ENCODE measurements around the gene AURKB. TPM values are rescaled to one million over a fixed set of nuclear protein-coding genes. Genes with fewer than 3 reads are reported as not detected.
A peak's percentile ranks its signal among the peaks of the same experiment; 100 is the strongest.
"Not testable (repeated sequence)": the region's sequence is repeated elsewhere in the genome, so short reads cannot be mapped to it uniquely, and the experiment has no call there.

AURKB gene
- total RNA-seq, 1 donor from 2014 or later, result 1.2 TPM

DNA sequence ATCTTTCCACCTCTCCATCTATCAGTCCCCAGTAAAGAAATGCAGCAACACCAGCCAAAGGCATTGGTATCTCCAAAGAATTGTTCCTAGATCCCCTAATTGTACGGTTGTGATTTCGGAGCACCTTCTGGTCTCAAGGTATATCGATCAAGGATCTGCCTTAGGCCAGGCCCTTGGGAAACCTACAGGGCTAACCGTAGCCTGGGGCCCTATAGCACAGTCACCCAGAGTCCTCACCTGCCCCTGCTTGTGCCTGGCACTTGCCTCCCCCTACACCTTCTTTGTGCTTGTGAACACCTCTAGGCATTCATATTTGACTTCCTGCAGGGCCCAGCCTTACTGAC lies 16.8 kb upstream of the AURKB start:
- no peak for DNase-seq (ENCODE audit: missing footprints)
- intact Hi-C loops (cut with DNase I), result no loop called here
- ATAC-seq, result no peak

DNA sequence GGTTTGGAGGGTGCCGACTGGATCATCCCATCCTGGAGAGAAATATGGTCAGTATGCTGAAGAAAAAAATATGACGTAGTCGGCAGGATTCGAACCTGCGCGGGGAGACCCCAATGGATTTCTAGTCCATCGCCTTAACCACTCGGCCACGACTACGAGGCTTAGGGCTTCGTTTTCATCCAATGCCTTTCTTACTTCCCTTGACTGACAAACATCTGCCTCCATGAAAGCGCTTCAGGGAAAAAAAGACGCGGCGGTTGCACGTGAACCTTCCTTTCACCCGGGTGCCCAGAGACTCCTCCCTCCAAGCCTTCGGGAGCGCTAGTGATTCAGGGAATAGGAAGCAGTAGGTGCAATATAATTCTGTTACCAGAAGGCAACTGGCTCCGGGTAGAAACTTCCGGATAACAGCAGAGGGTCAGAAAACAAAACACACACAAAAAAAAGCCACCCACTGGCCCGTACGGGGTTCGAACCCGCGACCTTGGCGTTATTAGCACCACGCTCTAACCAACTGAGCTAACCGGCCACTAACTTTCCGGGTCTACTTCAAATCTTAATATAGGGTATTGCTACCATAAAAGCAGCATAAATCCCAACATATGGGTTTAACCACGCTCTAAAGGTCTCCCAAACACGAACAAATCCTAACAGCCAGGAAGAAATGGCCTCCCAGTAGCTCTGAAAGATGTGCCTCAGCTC lies 16.3 kb upstream of the AURKB start:
- DNase-seq (ENCODE audit: missing footprints) (peak; percentile 76), ATAC-seq (peak; percentile 8)
- intact Hi-C loops (cut with DNase I), result no loop called here

DNA sequence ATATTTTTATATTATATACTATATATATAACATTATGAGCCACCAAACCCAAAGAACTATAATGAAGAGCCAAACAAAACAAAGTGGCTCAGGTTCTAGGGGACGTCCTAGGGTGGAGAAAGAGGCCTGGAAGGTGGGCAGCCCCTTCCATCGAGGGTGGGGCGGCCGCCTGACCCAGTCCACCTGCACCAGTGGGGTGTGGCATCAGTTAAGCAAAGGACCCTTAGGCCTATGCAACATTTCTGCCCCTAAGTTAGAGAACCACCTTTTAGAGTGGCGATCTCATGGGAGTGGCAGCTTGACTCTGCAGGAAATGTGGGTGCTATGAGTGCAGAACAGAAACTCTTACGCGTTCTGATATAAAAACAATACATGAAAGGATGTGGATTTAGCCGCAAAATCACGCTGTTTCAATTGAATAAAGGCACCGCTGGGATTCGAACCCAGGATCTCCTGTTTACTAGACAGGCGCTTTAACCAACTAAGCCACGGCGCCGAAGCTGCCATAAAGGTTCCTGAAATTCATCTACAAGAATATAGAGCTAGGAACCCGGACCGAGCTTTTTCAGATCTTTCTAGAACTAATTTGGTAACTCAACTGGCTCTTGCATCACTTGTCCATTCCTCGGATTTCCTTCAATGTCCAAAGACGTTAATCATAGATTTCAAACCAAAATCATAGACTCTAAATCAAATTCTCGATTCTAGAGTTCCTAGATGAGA lies 15.6 kb upstream of the AURKB start:
- no peak for ATAC-seq

DNA sequence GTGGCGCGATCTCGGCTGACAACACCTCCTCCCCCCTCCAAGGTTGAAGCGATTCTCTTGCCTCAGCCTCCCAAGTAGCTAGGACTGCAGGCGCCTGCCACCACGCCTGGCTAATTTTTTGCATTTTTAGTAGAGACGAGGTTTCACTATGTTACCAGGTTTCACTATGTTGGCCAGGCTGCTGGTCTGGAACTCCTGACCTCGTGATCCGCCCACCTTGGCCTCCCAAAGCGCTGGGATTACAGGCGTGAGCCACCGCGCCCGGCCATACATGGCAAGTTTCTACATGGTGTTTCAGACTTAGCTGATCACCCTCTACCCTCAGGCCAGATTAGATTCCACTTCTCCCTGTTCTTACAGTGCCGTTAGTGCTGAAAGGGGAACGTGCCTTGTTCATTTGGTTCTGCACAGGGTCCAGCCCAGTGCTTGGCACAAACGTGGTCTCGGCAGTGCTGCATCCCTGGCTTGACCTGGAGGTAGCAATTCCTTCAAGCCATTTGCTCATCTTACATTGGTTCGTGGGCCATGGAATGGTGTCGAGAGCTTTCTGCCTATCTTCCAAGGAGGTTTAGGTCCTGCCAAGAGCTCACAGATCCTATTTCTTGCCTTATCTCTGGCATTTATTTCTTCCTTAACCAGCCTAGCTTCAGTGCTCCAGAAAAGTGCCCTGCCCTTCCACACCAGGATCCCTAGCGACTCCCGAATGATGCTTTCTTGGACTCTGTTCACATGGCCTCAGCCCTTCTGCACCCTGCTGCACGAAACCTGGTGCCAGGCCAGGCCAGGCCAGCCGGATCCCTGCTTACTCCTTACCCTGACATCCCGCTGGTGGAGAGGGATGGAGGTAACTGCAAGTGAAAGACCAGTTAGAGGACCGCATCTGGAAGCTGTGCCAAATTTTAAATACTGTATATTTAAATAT lies 14.8 kb upstream of the AURKB start:
- no peak for DNase-seq (ENCODE audit: missing footprints)
- no peak for ATAC-seq
- intact Hi-C loops (cut with DNase I), result no loop called here

More for the DNA sequence above, 15.6 kb upstream of the AURKB start:
- intact Hi-C loops (cut with DNase I), result no loop called here
- no peak for DNase-seq (ENCODE audit: missing footprints)

DNA sequence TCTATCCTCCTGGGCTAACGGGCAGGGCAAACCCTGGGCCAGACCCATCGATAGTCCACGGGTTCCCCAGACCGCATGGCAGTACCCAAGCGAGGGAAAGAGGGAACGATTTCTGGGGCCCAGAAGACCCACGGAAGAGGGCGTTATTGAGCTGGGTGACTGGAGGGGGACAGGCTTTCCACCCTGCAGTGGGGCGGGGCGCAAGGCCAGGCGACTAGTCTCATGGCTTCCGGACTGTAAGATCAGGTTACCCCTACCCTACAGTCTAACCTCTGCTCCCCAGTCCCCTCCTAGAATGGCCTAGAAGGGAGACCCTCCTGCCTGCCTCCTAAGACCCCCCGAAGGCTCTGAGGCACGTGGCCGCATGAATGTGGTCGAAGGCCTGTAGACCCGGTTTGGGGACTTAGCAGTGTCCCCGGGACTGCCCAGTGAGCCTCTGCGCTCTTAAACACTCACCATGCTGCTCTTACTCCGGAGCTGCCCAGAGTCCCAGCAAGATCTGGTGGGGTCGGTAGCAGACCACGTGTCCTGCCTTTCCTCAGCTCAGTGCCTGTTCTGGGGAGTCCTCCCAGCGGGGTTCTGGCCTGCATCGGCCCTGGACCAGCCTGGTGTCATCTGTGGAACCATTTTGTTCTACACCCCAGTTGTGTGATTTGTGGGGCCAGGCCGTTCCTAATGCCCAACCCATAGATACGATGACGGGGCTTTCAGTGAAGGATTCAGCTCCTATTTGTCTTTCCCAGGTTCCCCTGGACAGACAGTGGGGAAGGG lies 13.2 kb upstream of the AURKB start:
- peak; percentile 81 for DNase-seq (ENCODE audit: missing footprints)
- ATAC-seq, result peak; percentile 6
- intact Hi-C loops (cut with DNase I), result loop anchor here (2.0 kb wide), 1 partner anchor 105 kb away; the partner anchor contains the start of gene ALOXE3

DNA sequence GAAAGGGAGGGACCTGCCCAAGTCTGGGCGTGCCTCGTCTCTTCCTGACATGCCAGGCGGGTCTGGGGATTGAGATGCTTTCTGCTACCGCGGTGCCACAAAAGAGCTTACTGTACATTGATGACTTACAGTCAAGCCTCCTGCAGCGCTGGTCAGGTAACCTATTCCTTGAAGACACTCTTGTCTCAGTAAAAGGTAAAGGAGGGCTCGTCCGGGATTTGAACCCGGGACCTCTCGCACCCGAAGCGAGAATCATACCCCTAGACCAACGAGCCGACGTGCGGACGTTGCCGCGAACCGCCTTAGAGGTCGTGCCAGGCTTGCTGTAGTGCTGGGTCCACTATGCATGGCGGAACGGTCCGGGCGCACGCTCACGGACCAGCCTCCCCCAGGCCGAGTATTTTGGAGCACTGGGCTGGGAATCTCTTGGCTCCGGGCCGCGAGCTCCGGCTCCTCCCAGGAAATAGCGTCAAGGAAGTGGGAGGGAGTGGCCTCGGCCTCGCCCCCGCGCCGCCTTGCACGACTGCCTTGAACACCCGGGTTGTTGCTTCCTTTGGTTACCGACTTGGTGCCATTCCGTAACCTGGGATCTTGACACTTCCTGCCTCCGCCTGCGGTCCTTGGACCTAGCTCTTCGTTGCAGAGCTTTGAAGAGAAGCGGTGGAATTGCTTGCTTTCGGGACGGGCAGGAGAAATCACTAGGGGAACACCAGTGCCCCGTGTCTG lies 12.4 kb upstream of the AURKB start:
- peak; percentile 75 for ATAC-seq

DNA sequence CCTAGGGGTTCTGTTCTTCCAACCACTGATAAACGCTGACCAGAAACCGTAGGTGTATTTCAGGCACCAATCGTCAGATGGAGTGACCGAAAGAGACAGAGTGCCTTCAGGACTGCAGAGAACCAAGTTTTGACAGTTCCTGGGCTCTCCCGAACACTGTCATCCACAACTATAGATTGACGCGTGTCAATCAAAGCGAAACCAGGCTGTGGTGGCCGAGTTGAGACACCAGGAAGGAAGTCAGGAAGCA lies 11.9 kb upstream of the AURKB start:
- intact Hi-C loops (cut with DNase I), result loop anchor here (1.0 to 2.0 kb wide), 2 partner anchors 27 to 104 kb away; partner anchors contain the start of genes ALOXE3 and PFAS
- no peak for ATAC-seq

More for the DNA sequence above, 12.4 kb upstream of the AURKB start:
- peak; percentile 97 for DNase-seq (ENCODE audit: missing footprints)
- intact Hi-C loops (cut with DNase I), result loop anchor here (1.0 to 2.0 kb wide), 2 partner anchors 27 to 104 kb away; partner anchors contain the start of genes ALOXE3 and PFAS

DNA sequence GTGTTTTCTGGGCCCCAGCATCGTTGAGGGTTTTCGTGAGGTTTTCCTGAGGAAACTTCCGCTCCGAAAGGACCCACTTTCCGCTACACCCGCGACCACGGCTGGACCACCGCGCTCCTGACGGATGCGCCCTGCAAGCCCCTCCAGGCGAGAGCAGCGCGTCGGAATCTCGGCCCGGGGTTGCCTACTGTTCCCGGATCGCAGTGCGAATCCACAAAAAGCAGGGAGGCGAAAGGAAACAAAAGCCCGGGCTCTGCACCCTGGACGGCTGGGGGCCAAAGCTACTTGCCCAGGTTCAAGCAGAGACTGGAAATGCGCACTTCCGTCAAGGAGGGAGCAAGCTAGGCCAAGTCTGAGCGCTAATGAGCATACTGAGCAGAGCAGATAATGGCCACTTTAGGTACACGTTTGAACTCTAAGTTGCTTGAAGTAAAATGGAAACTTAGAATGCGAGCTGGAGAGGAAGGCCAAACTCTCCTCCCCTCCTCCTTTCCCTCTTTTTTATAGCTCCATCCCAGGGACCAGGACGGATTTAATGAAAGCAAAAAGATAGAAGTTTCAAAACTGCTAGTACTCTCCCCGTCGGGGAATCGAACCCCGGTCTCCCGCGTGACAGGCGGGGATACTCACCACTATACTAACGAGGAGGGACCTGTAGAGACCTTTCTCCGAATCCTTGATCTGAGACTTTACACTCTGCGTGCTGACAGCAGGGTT lies 11.4 kb upstream of the AURKB start:
- ATAC-seq (peak; percentile 71), DNase-seq (ENCODE audit: missing footprints) (peak; percentile 84)
- intact Hi-C loops (cut with DNase I), result loop anchor here (1.0 to 2.0 kb wide), 3 partner anchors 27 to 103 kb away; partner anchors contain the start of genes ALOXE3 and PFAS

More for the DNA sequence above, 11.9 kb upstream of the AURKB start:
- no peak for DNase-seq (ENCODE audit: missing footprints)

DNA sequence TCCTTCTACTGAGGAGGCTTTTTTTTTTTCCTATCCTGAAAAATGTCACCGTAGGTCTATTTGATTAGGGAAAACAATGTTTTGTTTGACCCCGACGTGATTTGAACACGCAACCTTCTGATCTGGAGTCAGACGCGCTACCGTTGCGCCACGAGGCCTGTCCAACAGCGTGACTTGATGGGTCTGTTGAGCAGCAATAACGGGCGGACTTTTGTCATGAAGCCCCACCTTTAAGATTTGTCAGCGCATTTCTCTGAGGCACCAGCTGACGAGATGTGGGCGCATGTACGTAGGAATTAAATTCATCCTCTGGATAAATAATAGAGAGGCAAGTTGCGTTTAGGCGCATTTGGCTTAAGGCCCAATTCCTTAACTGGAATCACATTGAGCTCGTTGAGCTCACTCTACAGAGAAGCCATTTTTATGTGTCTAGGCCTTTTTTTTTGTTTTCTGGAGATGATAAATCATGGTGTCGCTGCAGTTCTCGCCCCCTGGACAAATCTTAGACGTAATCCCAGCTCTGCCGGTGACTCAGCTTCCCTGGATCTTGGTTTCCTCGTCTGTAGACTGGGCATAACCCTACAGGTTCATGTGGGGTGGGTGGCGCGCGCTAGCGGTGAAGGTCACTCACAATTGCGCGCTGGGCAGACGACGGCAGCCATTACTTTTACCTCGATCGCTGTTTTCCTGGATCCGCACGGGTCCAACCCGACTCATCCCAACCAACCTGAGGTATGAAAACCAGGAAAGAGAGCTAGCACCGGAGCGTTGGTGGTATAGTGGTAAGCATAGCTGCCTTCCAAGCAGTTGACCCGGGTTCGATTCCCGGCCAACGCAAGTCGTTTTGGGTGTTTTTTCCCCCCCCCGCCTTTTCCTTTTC lies 10.6 kb upstream of the AURKB start:
- ATAC-seq, result peak; percentile 79
- intact Hi-C loops (cut with DNase I), result loop anchor here (1.0 kb wide), 1 partner anchor 34 kb away; no protein-coding TSS in a partner anchor

DNA sequence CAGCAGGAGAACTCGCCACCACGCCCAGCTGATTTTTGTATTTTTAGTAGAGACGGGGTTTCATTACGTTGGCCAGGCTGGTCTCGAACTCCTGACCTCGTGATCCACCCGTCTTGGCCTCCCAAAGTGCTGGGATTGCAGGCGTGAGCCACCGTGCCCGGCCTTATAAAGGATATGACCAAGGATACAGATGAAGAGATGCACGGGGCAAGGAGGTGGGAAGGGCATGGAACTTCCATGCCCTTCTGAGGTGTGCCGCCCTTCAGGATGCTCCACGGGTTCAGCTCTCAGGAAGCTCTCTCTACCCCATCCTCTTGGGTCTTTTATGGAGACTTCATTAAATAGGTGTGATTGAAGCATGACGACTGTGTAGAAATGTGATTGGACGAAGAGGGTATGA lies 3.6 kb upstream of the AURKB start:
- DNase-seq (ENCODE audit: missing footprints); intact Hi-C loops (cut with DNase I); ATAC-seq: not testable (repeated sequence)

More for the DNA sequence above, 10.6 kb upstream of the AURKB start:
- DNase-seq (ENCODE audit: missing footprints), result peak; percentile 86

DNA sequence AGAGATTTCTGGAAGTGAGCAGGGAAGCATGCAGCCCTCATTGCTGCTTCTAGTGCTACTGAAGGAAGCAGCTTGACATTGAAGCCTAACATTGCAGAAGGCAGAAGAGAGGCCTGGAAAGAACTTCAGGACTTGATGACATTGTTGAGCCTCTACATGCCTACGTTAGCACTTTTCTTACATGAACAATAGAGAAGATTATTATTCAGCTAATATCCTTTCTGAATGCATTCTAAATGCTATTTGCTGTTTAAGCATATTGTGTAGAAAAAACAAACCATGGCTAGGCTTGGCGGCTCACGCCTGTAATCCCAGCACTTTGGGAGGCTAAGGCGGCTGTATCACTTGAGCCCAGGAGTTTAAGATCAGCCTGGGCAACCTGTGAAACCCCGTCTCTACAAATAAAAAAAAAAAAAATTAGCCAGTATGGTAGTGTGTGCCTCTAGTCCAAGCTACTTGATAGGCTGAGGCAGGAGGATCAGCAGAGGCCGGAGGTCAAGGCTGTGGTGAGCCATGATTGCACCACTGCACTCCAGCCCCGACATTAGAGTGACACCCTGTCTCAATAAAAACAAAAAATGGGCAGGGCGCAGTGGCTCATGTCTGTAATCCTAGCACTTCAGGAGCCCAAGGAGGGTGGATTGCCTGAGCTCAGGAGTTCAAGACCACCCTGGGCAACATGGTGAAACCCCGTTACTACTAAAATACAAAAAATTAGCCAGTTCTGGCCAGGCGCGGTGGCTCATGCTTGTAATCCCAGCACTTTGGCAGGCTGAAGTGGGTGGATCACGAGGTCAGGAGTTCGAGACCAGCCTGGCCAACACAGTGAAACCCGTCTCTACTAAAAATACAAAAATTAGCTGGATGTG lies 2.2 kb upstream of the AURKB start:
- ATAC-seq, result no peak
- intact Hi-C loops (cut with DNase I), result no loop called here
- no peak for DNase-seq (ENCODE audit: missing footprints)

DNA sequence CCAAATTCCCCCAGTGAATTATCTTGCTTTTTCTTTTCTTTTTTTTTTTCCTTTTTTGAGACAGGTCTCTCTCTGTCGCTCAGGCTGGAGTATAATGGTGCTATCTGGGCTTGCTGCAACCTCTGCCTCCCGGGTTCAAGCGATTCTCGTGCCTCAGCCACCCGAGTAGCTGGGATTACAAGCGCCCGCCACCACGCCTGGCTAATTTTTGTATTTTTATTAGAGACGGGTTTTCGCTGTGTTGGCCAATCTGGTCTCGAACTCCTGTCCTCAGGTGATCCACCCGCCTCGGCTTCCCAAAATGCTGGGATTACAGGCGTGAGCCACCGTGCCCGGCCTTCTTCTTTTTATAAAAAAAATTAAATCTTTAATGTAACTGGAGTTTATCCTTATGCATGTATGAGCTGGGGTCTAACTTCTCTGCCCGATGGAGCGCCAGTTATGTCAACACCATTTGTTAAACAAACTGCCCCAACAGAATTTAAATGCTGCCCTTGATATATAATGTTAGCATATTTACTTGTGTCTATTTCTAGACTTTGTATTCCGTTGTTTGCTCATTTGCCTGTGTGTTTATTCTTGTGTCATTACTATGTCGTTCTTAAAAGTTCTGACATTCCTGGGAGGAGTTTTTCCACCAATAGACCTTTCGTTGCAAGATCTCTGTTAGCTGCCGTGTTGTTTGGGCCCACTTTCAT lies 535 bp upstream of the AURKB start:
- DNase-seq (ENCODE audit: missing footprints), result no peak
- intact Hi-C loops (cut with DNase I), result no loop called here
- ATAC-seq, result peak; percentile 29

DNA sequence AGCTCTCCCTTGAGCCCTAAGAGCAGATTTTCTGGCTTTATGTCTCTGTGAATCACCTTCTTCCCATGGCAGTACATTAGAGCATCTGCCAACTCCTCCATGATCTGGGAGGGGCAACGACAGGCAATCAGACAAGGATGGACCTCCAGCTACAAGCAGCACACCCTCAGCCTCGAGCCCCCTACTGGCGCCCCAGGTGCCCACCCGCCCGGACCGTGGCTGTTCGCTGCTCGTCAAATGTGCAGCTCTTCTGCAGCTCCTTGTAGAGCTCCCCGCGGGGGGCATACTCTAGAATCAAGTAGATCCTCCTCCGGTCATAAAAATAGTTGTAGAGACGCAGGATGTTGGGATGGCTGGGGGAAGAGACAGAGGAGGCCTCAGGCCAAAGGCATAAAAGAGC lies 3.8 kb downstream of the AURKB start:
- DNase-seq (ENCODE audit: missing footprints) (no peak), ATAC-seq (no peak)
- intact Hi-C loops (cut with DNase I), result no loop called here

DNA sequence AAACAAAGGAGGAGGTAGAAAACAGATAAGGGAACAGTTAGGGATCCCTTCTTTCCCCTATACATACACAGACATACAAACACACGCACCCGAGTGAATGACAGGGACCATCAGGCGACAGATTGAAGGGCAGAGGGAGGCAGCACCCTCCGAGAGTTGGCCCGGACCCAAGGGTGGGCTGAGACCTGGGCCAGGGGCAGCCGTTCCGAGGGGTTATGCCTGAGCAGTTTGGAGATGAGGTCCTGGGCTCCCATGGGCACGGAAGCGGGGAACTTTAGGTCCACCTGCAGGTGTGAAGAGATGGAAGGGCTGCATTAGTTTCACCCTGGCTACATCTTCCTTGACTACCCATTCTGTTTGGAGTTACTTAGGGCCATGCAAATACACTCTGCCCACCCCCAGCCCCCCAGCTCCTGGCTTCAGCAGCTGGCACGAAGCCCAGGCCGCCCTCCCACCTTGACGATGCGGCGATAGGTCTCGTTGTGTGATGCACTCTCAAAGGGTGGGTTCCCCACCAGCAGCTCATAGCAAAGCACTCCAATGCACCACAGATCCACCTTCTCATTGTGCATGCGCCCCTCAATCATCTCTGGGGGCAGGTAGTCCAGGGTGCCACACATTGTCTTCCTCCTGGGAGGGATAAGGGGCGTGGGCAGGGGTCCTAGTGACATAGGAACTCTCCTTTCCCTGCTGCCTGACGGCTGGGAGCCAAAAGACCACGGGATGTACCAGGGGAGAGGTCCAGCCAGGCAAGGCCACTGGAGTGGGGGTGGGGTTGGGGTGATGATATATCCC lies 5.4 kb downstream of the AURKB start:
- DNase-seq (ENCODE audit: missing footprints) (no peak), ATAC-seq (no peak)
- intact Hi-C loops (cut with DNase I), result no loop called here
